SK-N-SH (cell line): ENCODE measurements around the gene CBX7. TPM values are rescaled to one million over a fixed set of nuclear protein-coding genes. Genes with fewer than 3 reads are reported as not detected.

Experiments
- CTCF ChIA-PET: fragments of 300-600, 350-600 bp; formaldehyde crosslinking; extraction: SDS; loops from one replicate; lab custom pipeline; 2021; lab: Yijun Ruan, JAX
- POLR2A ChIA-PET: fragments of 350-600 bp; sonication (Branson Sonifier 250); formaldehyde crosslinking; extraction: SDS; loops from one replicate; lab custom pipeline; 2020; ENCODE audit warnings: antibody characterized with exemption, inconsistent platforms; lab: Yijun Ruan, JAX
- DNase-seq: peaks from one replicate; pipeline ENCODE4 v3.0.0; 2012
- H2AFZ ChIP-seq: fragments of 200-600 bp; sonication (generic); 2 replicates; pipeline ENCODE4 v1.8.1; 2016; ENCODE audit warnings: antibody characterized with exemption, mild to moderate bottlenecking, low read depth
- H3F3A ChIP-seq: fragments of 200-600 bp; sonication (generic); replicated peaks from 2 replicates; pipeline ENCODE3; 2016; ENCODE audit warnings: antibody characterized with exemption, mild to moderate bottlenecking; ENCODE audit not compliant: insufficient read depth
- H3K27ac ChIP-seq, 2 experiments: fragments of 200-500 bp in 1 of 2; fragments of 200-600 bp in 1 of 2; sonication (Bioruptor generic) in 1 of 2; sonication (generic), shearing (Covaris generic) in 1 of 2; 2 replicates each; pipeline versions ENCODE4 v1.5.1 to v1.6.1; 2014 to 2016; ENCODE audit warnings: low read depth in 2 of 2, inconsistent platforms in 1 of 2, low read length in 1 of 2, mild to moderate bottlenecking in 1 of 2, mixed read lengths in 1 of 2
- H3K27me3 ChIP-seq: fragments of 200-600 bp; sonication (generic), shearing (Covaris generic); 2 replicates; pipeline ENCODE4 v1.6.1; 2016; ENCODE audit warnings: mixed run types; ENCODE audit not compliant: insufficient read depth
- H3K36me3 ChIP-seq, 2 experiments: fragments of 200-500 bp in 1 of 2; fragments of 200-600 bp in 1 of 2; sonication (Bioruptor generic) in 1 of 2; sonication (generic) in 1 of 2; replicated peaks in 1 of 2; 2 replicates each; pipeline versions ENCODE3 to v1.5.1; 2014 to 2016; ENCODE audit warnings: low read length in 1 of 2, mild to moderate bottlenecking in 1 of 2; ENCODE audit not compliant: insufficient read depth in 2 of 2, control insufficient read depth in 1 of 2
- H3K4me1 ChIP-seq, 2 experiments: fragments of 200-500 bp in 1 of 2; fragments of 200-600 bp in 1 of 2; sonication (Bioruptor generic) in 1 of 2; sonication (generic), shearing (Covaris generic) in 1 of 2; 2 replicates each; pipeline versions ENCODE4 v1.5.1 to v1.6.1; 2014 to 2016; ENCODE audit warnings: low read depth in 1 of 2, low read length in 1 of 2, mixed run types in 1 of 2; ENCODE audit not compliant: insufficient read depth in 2 of 2, control insufficient read depth in 1 of 2
- H3K4me2 ChIP-seq: fragments of 200-600 bp; sonication (generic), shearing (Covaris generic); 2 replicates; pipeline ENCODE4 v1.6.1; 2017; ENCODE audit warnings: mixed run types
- H3K4me3 ChIP-seq, 2 experiments: fragments of 200-500 bp in 1 of 2; fragments of 200-600 bp in 1 of 2; sonication (Bioruptor generic) in 1 of 2; sonication (generic), shearing (Covaris generic) in 1 of 2; 2 replicates each; pipeline versions ENCODE4 v1.5.1 to v1.8.1; 2014 to 2016; ENCODE audit warnings: low read depth in 2 of 2, inconsistent platforms in 1 of 2, low read length in 1 of 2, mild to moderate bottlenecking in 1 of 2, mixed read lengths in 1 of 2, moderate library complexity in 1 of 2
- H3K79me2 ChIP-seq: fragments of 200-600 bp; sonication (generic); 2 replicates; pipeline ENCODE4 v1.8.1; 2017; ENCODE audit warnings: mild to moderate bottlenecking; ENCODE audit not compliant: insufficient read depth
- H3K9ac ChIP-seq: fragments of 200-600 bp; sonication (generic); 2 replicates; pipeline ENCODE4 v1.6.1; 2017; ENCODE audit warnings: mixed run types
- H3K9me2 ChIP-seq: fragments of 200-600 bp; sonication (generic); 2 replicates; pipeline ENCODE4 v1.6.1; 2017; ENCODE audit warnings: mixed run types
- H3K9me3 ChIP-seq: fragments of 200-600 bp; sonication (generic); 2 replicates; pipeline ENCODE4 v1.6.1; 2017; ENCODE audit warnings: mixed run types, mild to moderate bottlenecking, moderate library complexity
- H4K20me1 ChIP-seq: fragments of 200-600 bp; sonication (generic); 2 replicates; pipeline ENCODE4 v1.6.1; 2017; ENCODE audit warnings: mild to moderate bottlenecking, mixed run types; ENCODE audit not compliant: insufficient read depth
- CHD2 ChIP-seq: fragments of 150-350 bp; IDR thresholded peaks from 2 replicates; pipeline ENCODE4 v1.6.1; 2018; ENCODE audit warnings: low read length; ENCODE audit not compliant: partially characterized antibody
- ELF1 ChIP-seq: IDR thresholded peaks from 2 replicates; pipeline ENCODE4 v1.4.0; 2012
- EP300 ChIP-seq, 2 experiments: IDR thresholded peaks; 2 replicates each; pipeline versions ENCODE4 v1.4.0 to v1.6.1; 2012; ENCODE audit warnings: borderline replicate concordance in 1 of 2, low read depth in 1 of 2, low read length in 1 of 2
- EZH2phosphoT487 ChIP-seq: fragments of 200-600 bp; sonication (generic); IDR thresholded peaks from 2 replicates; pipeline ENCODE4 v1.6.1; 2017; ENCODE audit warnings: low read depth, mixed run types, mild to moderate bottlenecking, antibody characterized with exemption, moderate library complexity, borderline replicate concordance
- FOSL2 ChIP-seq: IDR thresholded peaks from 2 replicates; pipeline ENCODE4 v1.4.0; 2012; ENCODE audit warnings: low read depth, mild to moderate bottlenecking, moderate library complexity, borderline replicate concordance
- GATA2 ChIP-seq: sonication (generic); formaldehyde crosslinking; IDR thresholded peaks from 2 replicates; pipeline ENCODE4 v1.5.0; 2020; ENCODE audit warnings: mild to moderate bottlenecking, missing genetic modification reagents
- JUND ChIP-seq: IDR thresholded peaks from 2 replicates; pipeline ENCODE4 v1.4.0; 2012
- MAX ChIP-seq: IDR thresholded peaks from 2 replicates; pipeline ENCODE4 v1.4.0; 2012; ENCODE audit warnings: low read depth
- MXI1 ChIP-seq: IDR thresholded peaks from 2 replicates; pipeline ENCODE4 v1.6.1; 2012; ENCODE audit warnings: mild to moderate bottlenecking, low read depth, low read length, improper control_type of control experiment
- TCF12 ChIP-seq: IDR thresholded peaks from 2 replicates; pipeline ENCODE4 v1.4.0; 2012
- TEAD4 ChIP-seq: IDR thresholded peaks from 2 replicates; pipeline ENCODE4 v1.4.0; 2012; ENCODE audit warnings: mild to moderate bottlenecking, borderline replicate concordance; ENCODE audit not compliant: insufficient read depth
- USF2 ChIP-seq: fragments of 150-350 bp; IDR thresholded peaks from 2 replicates; pipeline ENCODE4 v1.6.1; 2017; ENCODE audit warnings: antibody characterized with exemption, low read length, low read depth, borderline replicate concordance
- YY1 ChIP-seq: IDR thresholded peaks from 2 replicates; pipeline ENCODE4 v1.4.0; 2012; ENCODE audit warnings: low read depth, mild to moderate bottlenecking
- WGBS: methylation state at CpG from one replicate; pipeline ENCODE4 v1.1.6; 2017; ENCODE audit warnings: low lambda C conversion rate; 5-methylcytosine and 5-hydroxymethylcytosine counted together
- polyA plus RNA-seq, 3 experiments: library from polyadenylated mRNA; depleted of rRNA; stranded (reverse); fragments of >200 nt; gene quantifications; 2 replicates each; pipeline ENCODE4 v1.2.3, GENCODE V29; 2012
- TF ChIP-seq, protein P1 (sequence below): IDR thresholded peaks from 2 replicates; pipeline ENCODE4 v1.4.0; 2012; ENCODE audit warnings: low read depth, borderline replicate concordance
- TF ChIP-seq, protein P2 (sequence below): IDR thresholded peaks from 2 replicates; pipeline ENCODE4; 2012
- TF ChIP-seq, protein P3 (sequence below): IDR thresholded peaks from 2 replicates; pipeline ENCODE4 v1.6.1; 2012; ENCODE audit warnings: mild to moderate bottlenecking, low read depth, low read length, moderate library complexity

Gene CBX7
- polyA plus RNA-seq, 1 of the 3 experiments (the other 2 are of a cell fraction), result 2.3 TPM

DNA sequence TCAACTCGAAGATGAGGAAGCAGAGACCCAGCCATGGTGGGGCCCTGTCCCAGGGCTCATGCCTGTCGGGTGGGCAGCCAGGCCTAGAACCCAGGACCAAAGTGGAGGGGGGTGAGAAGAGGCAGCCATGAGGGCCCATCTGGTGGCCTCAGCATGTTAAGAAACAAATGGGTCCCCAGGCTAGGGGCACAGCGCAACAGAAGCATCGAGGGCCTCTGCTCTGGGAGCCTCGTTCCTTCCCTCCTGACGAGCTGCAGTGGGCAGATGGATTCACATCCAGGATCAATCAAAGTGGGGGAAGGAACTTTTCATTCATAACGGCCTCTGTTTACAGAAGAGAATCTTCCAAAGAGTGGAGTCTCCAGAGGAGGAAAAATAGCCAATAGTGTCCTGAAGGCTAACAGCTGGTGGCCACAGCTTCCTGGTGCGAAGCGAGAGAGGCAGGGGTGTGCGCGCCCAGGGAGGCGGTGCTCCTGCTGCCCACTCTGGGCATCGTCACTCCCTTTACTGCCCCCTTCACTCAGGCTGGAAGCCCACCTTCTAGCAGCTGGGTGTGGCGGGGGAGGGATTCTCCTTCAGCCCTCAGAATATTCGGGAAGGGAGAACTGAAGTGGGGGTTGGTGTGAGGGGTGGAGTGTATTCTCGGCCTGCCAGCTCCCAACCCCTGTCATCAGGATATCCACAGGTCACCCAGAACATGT lies 4.3 kb downstream of the CBX7 start:
- 86% methylated on average over 7 of the region's 16 CpGs for WGBS
- ChIA-PET CTCF (interaction anchor here (1.1 kb wide), 1 partner anchor 162 kb away, joined by 4 read pairs; no protein-coding TSS in a partner anchor), POLR2A (interaction anchor here (0.5 kb wide), 1 partner anchor 170 kb away, joined by 4 read pairs; no protein-coding TSS in a partner anchor)
- Histone ChIP-seq H2AFZ (no peak overlapping the region), H3K4me2 (no peak overlapping the region), H3K79me2 (no peaks in the 10 kb centered on the region), H3K9me2 (no peaks in the 10 kb centered on the region), H3K4me3 (no peak overlapping the region), H3K36me3 (no peaks in the 10 kb centered on the region), H3K9me3 (no peaks in the 10 kb centered on the region), H3F3A (peaks cover 4% of the 10 kb centered on the region), H3K4me1 (peaks cover 0 to 9% of the 10 kb centered on the region in 2 experiments; a peak in 1 of 4 replicates), H3K9ac (no peak overlapping the region), H3K27me3 (no peaks in the 10 kb centered on the region), H4K20me1 (no peaks in the 10 kb centered on the region), H3K27ac (no peak overlapping the region)
- DNase-seq, result no peak
- no peak for TF ChIP-seq YY1
- TF ChIP-seq, protein P1, sequence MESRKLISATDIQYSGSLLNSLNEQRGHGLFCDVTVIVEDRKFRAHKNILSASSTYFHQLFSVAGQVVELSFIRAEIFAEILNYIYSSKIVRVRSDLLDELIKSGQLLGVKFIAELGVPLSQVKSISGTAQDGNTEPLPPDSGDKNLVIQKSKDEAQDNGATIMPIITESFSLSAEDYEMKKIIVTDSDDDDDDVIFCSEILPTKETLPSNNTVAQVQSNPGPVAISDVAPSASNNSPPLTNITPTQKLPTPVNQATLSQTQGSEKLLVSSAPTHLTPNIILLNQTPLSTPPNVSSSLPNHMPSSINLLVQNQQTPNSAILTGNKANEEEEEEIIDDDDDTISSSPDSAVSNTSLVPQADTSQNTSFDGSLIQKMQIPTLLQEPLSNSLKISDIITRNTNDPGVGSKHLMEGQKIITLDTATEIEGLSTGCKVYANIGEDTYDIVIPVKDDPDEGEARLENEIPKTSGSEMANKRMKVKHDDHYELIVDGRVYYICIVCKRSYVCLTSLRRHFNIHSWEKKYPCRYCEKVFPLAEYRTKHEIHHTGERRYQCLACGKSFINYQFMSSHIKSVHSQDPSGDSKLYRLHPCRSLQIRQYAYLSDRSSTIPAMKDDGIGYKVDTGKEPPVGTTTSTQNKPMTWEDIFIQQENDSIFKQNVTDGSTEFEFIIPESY, result no peak
- no peak for TF ChIP-seq FOSL2
- no peak for TF ChIP-seq ELF1
- no peak for TF ChIP-seq USF2
- TF ChIP-seq MXI1, result no peak
- TF ChIP-seq GATA2 (CRISPR knock-in tag), result no peak
- TF ChIP-seq, protein P2, sequence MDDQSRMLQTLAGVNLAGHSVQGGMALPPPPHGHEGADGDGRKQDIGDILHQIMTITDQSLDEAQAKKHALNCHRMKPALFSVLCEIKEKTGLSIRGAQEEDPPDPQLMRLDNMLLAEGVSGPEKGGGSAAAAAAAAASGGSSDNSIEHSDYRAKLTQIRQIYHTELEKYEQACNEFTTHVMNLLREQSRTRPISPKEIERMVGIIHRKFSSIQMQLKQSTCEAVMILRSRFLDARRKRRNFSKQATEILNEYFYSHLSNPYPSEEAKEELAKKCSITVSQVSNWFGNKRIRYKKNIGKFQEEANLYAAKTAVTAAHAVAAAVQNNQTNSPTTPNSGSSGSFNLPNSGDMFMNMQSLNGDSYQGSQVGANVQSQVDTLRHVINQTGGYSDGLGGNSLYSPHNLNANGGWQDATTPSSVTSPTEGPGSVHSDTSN, result no peak
- TF ChIP-seq JUND, result no peak
- TF ChIP-seq CHD2, result no peak
- TF ChIP-seq, protein P3, sequence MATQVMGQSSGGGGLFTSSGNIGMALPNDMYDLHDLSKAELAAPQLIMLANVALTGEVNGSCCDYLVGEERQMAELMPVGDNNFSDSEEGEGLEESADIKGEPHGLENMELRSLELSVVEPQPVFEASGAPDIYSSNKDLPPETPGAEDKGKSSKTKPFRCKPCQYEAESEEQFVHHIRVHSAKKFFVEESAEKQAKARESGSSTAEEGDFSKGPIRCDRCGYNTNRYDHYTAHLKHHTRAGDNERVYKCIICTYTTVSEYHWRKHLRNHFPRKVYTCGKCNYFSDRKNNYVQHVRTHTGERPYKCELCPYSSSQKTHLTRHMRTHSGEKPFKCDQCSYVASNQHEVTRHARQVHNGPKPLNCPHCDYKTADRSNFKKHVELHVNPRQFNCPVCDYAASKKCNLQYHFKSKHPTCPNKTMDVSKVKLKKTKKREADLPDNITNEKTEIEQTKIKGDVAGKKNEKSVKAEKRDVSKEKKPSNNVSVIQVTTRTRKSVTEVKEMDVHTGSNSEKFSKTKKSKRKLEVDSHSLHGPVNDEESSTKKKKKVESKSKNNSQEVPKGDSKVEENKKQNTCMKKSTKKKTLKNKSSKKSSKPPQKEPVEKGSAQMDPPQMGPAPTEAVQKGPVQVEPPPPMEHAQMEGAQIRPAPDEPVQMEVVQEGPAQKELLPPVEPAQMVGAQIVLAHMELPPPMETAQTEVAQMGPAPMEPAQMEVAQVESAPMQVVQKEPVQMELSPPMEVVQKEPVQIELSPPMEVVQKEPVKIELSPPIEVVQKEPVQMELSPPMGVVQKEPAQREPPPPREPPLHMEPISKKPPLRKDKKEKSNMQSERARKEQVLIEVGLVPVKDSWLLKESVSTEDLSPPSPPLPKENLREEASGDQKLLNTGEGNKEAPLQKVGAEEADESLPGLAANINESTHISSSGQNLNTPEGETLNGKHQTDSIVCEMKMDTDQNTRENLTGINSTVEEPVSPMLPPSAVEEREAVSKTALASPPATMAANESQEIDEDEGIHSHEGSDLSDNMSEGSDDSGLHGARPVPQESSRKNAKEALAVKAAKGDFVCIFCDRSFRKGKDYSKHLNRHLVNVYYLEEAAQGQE, result no peak
- no peak for TF ChIP-seq MAX
- TF ChIP-seq EP300 (IDR thresholded peaks at IDR 0.05; ENCODE audit: borderline replicate concordance in 1 of 2, low read depth in 1 of 2, low read length in 1 of 2), result no peak
- no peak for TF ChIP-seq TEAD4
- TF ChIP-seq TCF12, result no peak
- no peak for TF ChIP-seq EZH2phosphoT487
